IMR-90 (cell line): ENCODE results near the gene C2. TPM values are rescaled to one million over a fixed set of nuclear protein-coding genes. Genes with fewer than 3 reads are reported as not detected.

ENCODE experiments used
- ATAC-seq: fragments of 200-7000 bp; cut with Tn5 transposase; 2 replicates; pipeline ENCODE4 v1.9.1; 2020; ENCODE audit warnings: low read depth, mild to moderate bottlenecking, moderate library complexity
- BruUV-seq: library from RNA; stranded (reverse); fragments of 400-500 nt; replicated peaks from 2 replicates; lab custom pipeline; 2021; lab: Mats Ljungman, UMichigan
- CTCF ChIA-PET: fragments of 300-600 bp; formaldehyde crosslinking; extraction: SDS; loops from one replicate; lab custom pipeline; 2021; ENCODE audit warnings: antibody characterized with exemption; lab: Yijun Ruan, JAX
- POLR2A ChIA-PET: fragments of 300-600 bp; sonication (Branson Sonifier 250); formaldehyde crosslinking; loops from one replicate; lab custom pipeline; 2022; ENCODE audit warnings: antibody characterized with exemption; ENCODE audit not compliant: unreplicated experiment; lab: Charles Lee
- DNase-seq: peaks from one replicate; pipeline ENCODE4 v3.0.0; 2013
- H2AFZ ChIP-seq: replicated peaks from 2 replicates; pipeline ENCODE3; 2013; ENCODE audit warnings: low read length, mild to moderate bottlenecking; ENCODE audit not compliant: poor library complexity
- H2AK5ac ChIP-seq: 2 replicates; pipeline ENCODE4 v1.6.1; 2013; ENCODE audit warnings: low read depth, low read length, inconsistent platforms
- H2AK9ac ChIP-seq: replicated peaks from 2 replicates; pipeline ENCODE3; 2013; ENCODE audit warnings: mild to moderate bottlenecking, low read depth, low read length, moderate library complexity; ENCODE audit not compliant: poor library complexity
- H2BK120ac ChIP-seq: 2 replicates; pipeline ENCODE4 v1.6.1; 2013; ENCODE audit warnings: low read depth, low read length, inconsistent platforms
- H2BK15ac ChIP-seq: 3 replicates; pipeline ENCODE4 v1.6.1; 2013; ENCODE audit warnings: low read depth, low read length, inconsistent platforms
- H2BK20ac ChIP-seq: 2 replicates; pipeline ENCODE4 v1.6.1; 2013; ENCODE audit warnings: low read depth, mild to moderate bottlenecking, inconsistent platforms, low read length, moderate library complexity
- H2BK5ac ChIP-seq: 2 replicates; pipeline ENCODE4 v1.6.1; 2013; ENCODE audit warnings: mild to moderate bottlenecking, low read depth, low read length, inconsistent platforms; ENCODE audit not compliant: poor library complexity, severe bottlenecking
- H3K14ac ChIP-seq: replicated peaks from 2 replicates; pipeline ENCODE4 v1.6.1; 2013; ENCODE audit warnings: low read depth, low read length, inconsistent platforms
- H3K18ac ChIP-seq: 2 replicates; pipeline ENCODE4 v1.6.1; 2013; ENCODE audit warnings: low read depth, low read length, control low read depth
- H3K23ac ChIP-seq: 2 replicates; pipeline ENCODE4 v1.6.1; 2013; ENCODE audit warnings: low read depth, low read length, inconsistent platforms
- H3K27ac ChIP-seq: 2 replicates; pipeline ENCODE4 v1.5.1; 2013; ENCODE audit warnings: mild to moderate bottlenecking, control low read depth, low read length; ENCODE audit not compliant: insufficient read depth
- H3K27me3 ChIP-seq: 2 replicates; pipeline ENCODE4 v1.6.1; 2013; ENCODE audit warnings: low read length; ENCODE audit not compliant: control insufficient read depth, insufficient read depth
- H3K36me3 ChIP-seq: 2 replicates; pipeline ENCODE4 v1.6.1; 2013; ENCODE audit warnings: low read length, mixed read lengths; ENCODE audit not compliant: control insufficient read depth, insufficient read depth
- H3K4ac ChIP-seq: 2 replicates; pipeline ENCODE4 v1.6.1; 2013; ENCODE audit warnings: low read depth, low read length, inconsistent platforms
- H3K4me1 ChIP-seq: 2 replicates; pipeline ENCODE4 v1.6.1; 2013; ENCODE audit warnings: low read length, mixed read lengths; ENCODE audit not compliant: control insufficient read depth, insufficient read depth
- H3K4me2 ChIP-seq: 2 replicates; pipeline ENCODE4 v1.6.1; 2013; ENCODE audit warnings: low read depth, mild to moderate bottlenecking, control low read depth, low read length, moderate library complexity
- H3K4me3 ChIP-seq: 2 replicates; pipeline ENCODE4 v1.5.1; 2013; ENCODE audit warnings: low read depth, mild to moderate bottlenecking, control low read depth, low read length, moderate library complexity; ENCODE audit not compliant: insufficient read depth
- H3K56ac ChIP-seq: 2 replicates; pipeline ENCODE4 v1.6.1; 2013; ENCODE audit warnings: low read length, inconsistent platforms; ENCODE audit not compliant: insufficient read depth; ENCODE audit errors: extremely low read depth
- H3K79me1 ChIP-seq, 2 experiments: 2 replicates each; pipeline ENCODE4 v1.6.1; 2013; ENCODE audit warnings: low read length in 2 of 2, inconsistent platforms in 1 of 2, low read depth in 1 of 2
- H3K9ac ChIP-seq: 2 replicates; pipeline ENCODE4 v1.6.1; 2013; ENCODE audit warnings: low read depth, low read length, control low read depth
- H3K9me1 ChIP-seq: 2 replicates; pipeline ENCODE4 v1.6.1; 2013; ENCODE audit warnings: low read length, inconsistent platforms; ENCODE audit not compliant: insufficient read depth
- H3K9me3 ChIP-seq: 2 replicates; pipeline ENCODE4 v1.6.1; 2013; ENCODE audit warnings: low read length; ENCODE audit not compliant: control insufficient read depth, insufficient read depth
- H4K20me1 ChIP-seq: 2 replicates; pipeline ENCODE4 v1.6.1; 2013; ENCODE audit warnings: low read length, inconsistent platforms; ENCODE audit not compliant: insufficient read depth
- H4K5ac ChIP-seq: 2 replicates; pipeline ENCODE4 v1.6.1; 2013; ENCODE audit warnings: mild to moderate bottlenecking, low read depth, low read length, control low read depth
- H4K8ac ChIP-seq, 2 experiments: 2 replicates each; pipeline ENCODE4 v1.6.1; 2013; ENCODE audit warnings: low read depth in 2 of 2, low read length in 2 of 2, control low read depth in 1 of 2, inconsistent platforms in 1 of 2
- H4K91ac ChIP-seq: 2 replicates; pipeline ENCODE4 v1.6.1; 2013; ENCODE audit warnings: low read depth, low read length, inconsistent platforms; ENCODE audit not compliant: insufficient read depth
- CEBPB ChIP-seq: IDR thresholded peaks from 2 replicates; pipeline ENCODE4 v1.6.1; 2012; ENCODE audit warnings: low read depth, low read length, improper control_type of control experiment
- CHD1 ChIP-seq: IDR thresholded peaks from 2 replicates; pipeline ENCODE4 v1.6.1; 2012; ENCODE audit warnings: low read depth, low read length, improper control_type of control experiment
- CTCF ChIP-seq: conservative IDR thresholded peaks from 2 replicates; pipeline ENCODE4 v1.5.1; 2012; ENCODE audit warnings: mild to moderate bottlenecking, low read depth, low read length, improper control_type of control experiment
- ELK1 ChIP-seq: fragments of 150-350 bp; IDR thresholded peaks from 2 replicates; pipeline ENCODE4 v1.6.1; 2016; ENCODE audit warnings: low read depth, mild to moderate bottlenecking, low read length, moderate library complexity, borderline replicate concordance
- FOS ChIP-seq: fragments of 150-350 bp; IDR thresholded peaks from 2 replicates; pipeline ENCODE4 v1.6.1; 2016; ENCODE audit warnings: low read depth, low read length
- MAFK ChIP-seq: IDR thresholded peaks from 2 replicates; pipeline ENCODE4 v1.6.1; 2012; ENCODE audit warnings: low read depth, low read length, improper control_type of control experiment
- NFE2L2 ChIP-seq: fragments of 150-350 bp; IDR thresholded peaks from 2 replicates; pipeline ENCODE4 v1.6.1; 2016; ENCODE audit warnings: low read depth, mild to moderate bottlenecking, low read length
- POLR2A ChIP-seq: IDR thresholded peaks from 2 replicates; pipeline ENCODE4 v1.6.1; 2012; ENCODE audit warnings: mild to moderate bottlenecking, low read depth, low read length
- RAD21 ChIP-seq: IDR thresholded peaks from 2 replicates; pipeline ENCODE4 v1.6.1; 2012; ENCODE audit warnings: low read length, improper control_type of control experiment
- RFX5 ChIP-seq: IDR thresholded peaks from 2 replicates; pipeline ENCODE4 v1.8.0; 2012; ENCODE audit warnings: low read depth, mild to moderate bottlenecking, low read length, moderate library complexity
- SMC3 ChIP-seq: fragments of 150-350 bp; IDR thresholded peaks from 2 replicates; pipeline ENCODE4 v1.6.1; 2016; ENCODE audit warnings: low read depth, mild to moderate bottlenecking, antibody characterized with exemption, low read length, moderate library complexity
- USF2 ChIP-seq: fragments of 150-350 bp; IDR thresholded peaks from 2 replicates; pipeline ENCODE4 v1.6.1; 2017; ENCODE audit warnings: mild to moderate bottlenecking, antibody characterized with exemption, low read length, low read depth
- WGBS, 2 experiments: methylation state at CpG; one replicate each; pipeline versions ENCODE4 v1.1.5 to v1.1.7; 2013; ENCODE audit warnings: missing lambda C conversion rate in 2 of 2; ENCODE audit not compliant: insufficient read length in 1 of 2; ENCODE audit errors: extremely low coverage in 2 of 2; 5-methylcytosine and 5-hydroxymethylcytosine counted together
- dilution Hi-C: fragments of 300-500 bp; cut with HindIII; formaldehyde crosslinking; loops from one replicate; pipeline ENCODE4 v1.14.3; 2018; ENCODE audit warnings: low sequenced_read_pairs; ENCODE audit not compliant: unreplicated experiment
- in situ Hi-C: fragments of 300-500 bp; cut with MboI; formaldehyde crosslinking; loops from 3 replicates; pipeline ENCODE4 v1.14.3; 2019; ENCODE audit warnings: low sequenced_read_pairs, inconsistent platforms, mixed read lengths
- intact Hi-C: fragments of 100-400 bp; cut with micrococcal nuclease; formaldehyde crosslinking; loops from 2 replicates; pipeline ENCODE4 v1.10.0; 2022
- polyA plus RNA-seq, 3 experiments: library from polyadenylated mRNA; depleted of rRNA; stranded (reverse); fragments of >200 nt; gene quantifications; 2 replicates each; pipeline ENCODE4 v1.2.3, GENCODE V29; 2012; ENCODE audit warnings: low replicate concordance in 1 of 3
- total RNA-seq: library from RNA; depleted of rRNA; stranded (reverse); fragments of >200 nt; gene quantifications from 2 replicates; pipeline ENCODE4 v1.2.3, GENCODE V29; 2012

Gene C2
- total and polyA plus RNA-seq, 2 of the 4 experiments (the other 2 are of a cell fraction) = 0.18 to 0.19 TPM

GRCh38 chr6:31952140-31952805 is 24.8 kb downstream of the C2 start (continued):
- TF ChIP-seq RFX5 (no peak), CHD1 (no peak)

GRCh38 chr6:31952890-31953289 is 25.4 kb downstream of the C2 start:
- Histone ChIP-seq H3K23ac (no peak overlapping the region), H4K91ac (no peak overlapping the region), H4K5ac (no peak overlapping the region), H2BK20ac (no peak overlapping the region), H3K9me3 (no peaks in the 10 kb centered on the region), H3K18ac (no peak overlapping the region), H3K4me3 (no peak overlapping the region), H3K9ac (no peak overlapping the region), H4K8ac (no peak overlapping the region), H3K56ac (no peak overlapping the region), H2BK120ac (no peak overlapping the region), H3K14ac (no peak overlapping the region), H3K27ac (peak overlapping the region; percentile 12; the same call in 1 of the 2 replicates), H2BK5ac (no peak overlapping the region), H2AK5ac (peak overlapping the region; percentile 20; the same call in 1 of the 2 replicates), H3K36me3 (peaks cover 44% of the 10 kb centered on the region), H3K27me3 (no peaks in the 10 kb centered on the region), H2AK9ac (peak overlapping the region; percentile 44), H3K79me1 (peaks cover 12 to 13% of the 10 kb centered on the region in 2 experiments), H3K4me1 (peaks cover 6% of the 10 kb centered on the region), H3K4me2 (no peak overlapping the region), H2AFZ (no peak overlapping the region), H4K20me1 (0 out of 2 replicates have a peak, but pooled peaks cover 5% of the 10 kb centered on the region), H2BK15ac (no peak overlapping the region), H3K9me1 (peaks cover 9% of the 10 kb centered on the region; the same call in 1 of the 2 replicates), H3K4ac (no peak overlapping the region)
- no TSS peak for BruUV-seq
- intact Hi-C loops = loop anchor here (1.0 to 5.0 kb wide), 5 partner anchors 51 to 406 kb away; partner anchors contain the start of genes ATP6V1G2, EHMT2, NFKBIL1 and ZBTB12
- no peak for DNase-seq
- no CpG with 5 or more reads among the region's 5 CpGs for WGBS, 2 experiments
- no peak for ATAC-seq
- ChIA-PET POLR2A (interaction anchor here (1.0 to 1.3 kb wide), 2 partner anchors 19 to 55 kb away, joined by 3 read pairs; partner anchors contain the start of genes DXO and EHMT2), CTCF (interaction anchor here (0.7 to 2.4 kb wide), 7 partner anchors 13 to 272 kb away, joined by 3 to 10 read pairs (median 4); no protein-coding TSS in a partner anchor)
- dilution Hi-C loops = no loop called here
- in situ Hi-C loops = no loop called here
- TF ChIP-seq RAD21 (no peak), USF2 (no peak), RFX5 (no peak), CTCF (no peak), ELK1 (no peak), MAFK (no peak), CEBPB (no peak), CHD1 (no peak), NFE2L2 (no peak), SMC3 (no peak), FOS (no peak), POLR2A (no peak)
